SU-DHL-6 (cell line): Measurements from ENCODE around the gene PLAGL1.

Experiments
- CTCF ChIP-seq: fragments of 200-600 bp; sonication (generic); IDR thresholded peaks from one replicate; pipeline ENCODE4 v1.5.1; 2017; ENCODE audit warnings: antibody characterized with exemption, mild to moderate bottlenecking, low read length, moderate library complexity; ENCODE audit not compliant: insufficient read depth, poor library complexity, severe bottlenecking
- EZH2phosphoT487 ChIP-seq: fragments of 200-600 bp; sonication (generic), shearing (Covaris generic); conservative IDR thresholded peaks from 2 replicates; pipeline ENCODE4 v1.6.1; 2018; ENCODE audit warnings: mild to moderate bottlenecking, antibody characterized with exemption, low read length, moderate library complexity, mixed read lengths

GRCh38 chr6:144019929-144020328 lies 11.9 kb upstream of the PLAGL1 start:
- TF ChIP-seq CTCF (no peak), EZH2phosphoT487 (no peak)
